Activated CD4-positive, CD25-positive, alpha-beta regulatory T cell treated with anti-CD3 and anti-CD28 coated beads, Interleukin-2, amount 50 U/mL, for 24 hours (primary cell): ENCODE measurements around the gene C11orf16.
"Not testable (repeated sequence)": the region's sequence is repeated elsewhere in the genome, so short reads cannot be mapped to it uniquely, and the experiment has no call there.

Experiments used
- ATAC-seq, 2 donors: fragments of 150-1000 bp; cut with Tn5 transposase; one replicate each; pipeline ENCODE4 v1.10.0; 2021; ENCODE audit warnings: mild to moderate bottlenecking in 1 of 2, moderate library complexity in 1 of 2

Gene C11orf16

GRCh38 chr11:8881585-8881984 is 51.2 kb downstream of the C11orf16 start:
- not testable (repeated sequence) for ATAC-seq

GRCh38 chr11:8878771-8879170 is 54.0 kb downstream of the C11orf16 start:
- ATAC-seq = no peak

GRCh38 chr11:8873741-8874405 is 58.9 kb downstream of the C11orf16 start:
- no peak for ATAC-seq

GRCh38 chr11:8871962-8872361 is 60.8 kb downstream of the C11orf16 start:
- ATAC-seq = no peak

GRCh38 chr11:8871171-8871775 is 61.5 kb downstream of the C11orf16 start:
- ATAC-seq = no peak

- ATAC-seq = no peak
Observed at GRCh38 chr11:8870411-8871170, 62.2 kb downstream of the C11orf16 start.
